IMR-90 (cell line): ENCODE results near the gene KCNK4.

ENCODE experiments used
- MXI1 ChIP-seq: IDR thresholded peaks from 2 replicates; pipeline ENCODE4 v1.6.1; 2012; ENCODE audit warnings: low read depth, mild to moderate bottlenecking, low read length, moderate library complexity, borderline replicate concordance
- POLR2A ChIP-seq: IDR thresholded peaks from 2 replicates; pipeline ENCODE4 v1.6.1; 2012; ENCODE audit warnings: mild to moderate bottlenecking, low read depth, low read length
- RAD21 ChIP-seq: IDR thresholded peaks from 2 replicates; pipeline ENCODE4 v1.6.1; 2012; ENCODE audit warnings: low read length, improper control_type of control experiment
- RCOR1 ChIP-seq: IDR thresholded peaks from 2 replicates; pipeline ENCODE4 v1.6.1; 2012; ENCODE audit warnings: mild to moderate bottlenecking, low read length, improper control_type of control experiment; ENCODE audit not compliant: insufficient replicate concordance
- RFX5 ChIP-seq: IDR thresholded peaks from 2 replicates; pipeline ENCODE4 v1.8.0; 2012; ENCODE audit warnings: low read depth, mild to moderate bottlenecking, low read length, moderate library complexity
- SMC3 ChIP-seq: fragments of 150-350 bp; IDR thresholded peaks from 2 replicates; pipeline ENCODE4 v1.6.1; 2016; ENCODE audit warnings: low read depth, mild to moderate bottlenecking, antibody characterized with exemption, low read length, moderate library complexity
- TF ChIP-seq, protein P1 (sequence below): conservative IDR thresholded peaks from 2 replicates; pipeline ENCODE4 v1.5.1; 2012; ENCODE audit warnings: mild to moderate bottlenecking, low read depth, low read length, improper control_type of control experiment
- TF ChIP-seq, protein P2 (sequence below): fragments of 150-350 bp; IDR thresholded peaks from 2 replicates; pipeline ENCODE4 v1.6.1; 2017; ENCODE audit warnings: mild to moderate bottlenecking, antibody characterized with exemption, low read length, low read depth

DNA sequence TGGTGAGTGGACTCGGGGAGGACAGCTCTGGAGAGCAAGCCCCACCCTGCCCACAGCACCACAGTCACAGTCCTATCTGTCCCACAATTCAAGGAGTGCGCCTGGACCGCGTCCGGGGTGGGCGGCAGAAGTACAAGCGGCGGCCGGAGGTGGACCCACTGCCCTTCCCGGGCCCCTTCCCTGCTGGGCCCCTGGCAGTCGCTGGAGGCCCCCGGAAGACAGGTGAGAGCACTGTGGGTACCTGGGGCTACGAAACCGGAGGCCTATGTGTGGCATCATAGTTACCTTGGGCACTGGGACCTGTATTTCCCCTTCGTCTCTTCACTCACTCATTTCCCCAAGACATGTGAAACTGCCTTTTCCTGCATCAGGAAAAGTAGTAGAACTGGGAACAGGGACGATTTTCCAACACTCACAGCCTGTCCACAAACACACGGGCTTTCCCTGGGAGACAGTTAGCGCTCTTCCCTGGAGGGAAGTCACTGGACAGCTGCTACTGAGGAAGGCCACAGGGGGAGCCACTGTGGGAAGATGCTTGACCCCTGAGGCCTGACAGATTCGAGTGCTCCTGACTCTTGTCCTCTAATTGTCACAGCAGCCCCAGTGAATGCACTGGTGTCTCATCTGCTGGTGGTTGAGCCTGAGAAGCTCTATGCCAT, 23.2 kb downstream of the KCNK4 start:
- TF ChIP-seq, protein P1, sequence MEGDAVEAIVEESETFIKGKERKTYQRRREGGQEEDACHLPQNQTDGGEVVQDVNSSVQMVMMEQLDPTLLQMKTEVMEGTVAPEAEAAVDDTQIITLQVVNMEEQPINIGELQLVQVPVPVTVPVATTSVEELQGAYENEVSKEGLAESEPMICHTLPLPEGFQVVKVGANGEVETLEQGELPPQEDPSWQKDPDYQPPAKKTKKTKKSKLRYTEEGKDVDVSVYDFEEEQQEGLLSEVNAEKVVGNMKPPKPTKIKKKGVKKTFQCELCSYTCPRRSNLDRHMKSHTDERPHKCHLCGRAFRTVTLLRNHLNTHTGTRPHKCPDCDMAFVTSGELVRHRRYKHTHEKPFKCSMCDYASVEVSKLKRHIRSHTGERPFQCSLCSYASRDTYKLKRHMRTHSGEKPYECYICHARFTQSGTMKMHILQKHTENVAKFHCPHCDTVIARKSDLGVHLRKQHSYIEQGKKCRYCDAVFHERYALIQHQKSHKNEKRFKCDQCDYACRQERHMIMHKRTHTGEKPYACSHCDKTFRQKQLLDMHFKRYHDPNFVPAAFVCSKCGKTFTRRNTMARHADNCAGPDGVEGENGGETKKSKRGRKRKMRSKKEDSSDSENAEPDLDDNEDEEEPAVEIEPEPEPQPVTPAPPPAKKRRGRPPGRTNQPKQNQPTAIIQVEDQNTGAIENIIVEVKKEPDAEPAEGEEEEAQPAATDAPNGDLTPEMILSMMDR, result peak; percentile 27; the same call in 1 of the 2 replicates
- no peak for TF ChIP-seq SMC3
- no peak for TF ChIP-seq RCOR1
- TF ChIP-seq, protein P2, sequence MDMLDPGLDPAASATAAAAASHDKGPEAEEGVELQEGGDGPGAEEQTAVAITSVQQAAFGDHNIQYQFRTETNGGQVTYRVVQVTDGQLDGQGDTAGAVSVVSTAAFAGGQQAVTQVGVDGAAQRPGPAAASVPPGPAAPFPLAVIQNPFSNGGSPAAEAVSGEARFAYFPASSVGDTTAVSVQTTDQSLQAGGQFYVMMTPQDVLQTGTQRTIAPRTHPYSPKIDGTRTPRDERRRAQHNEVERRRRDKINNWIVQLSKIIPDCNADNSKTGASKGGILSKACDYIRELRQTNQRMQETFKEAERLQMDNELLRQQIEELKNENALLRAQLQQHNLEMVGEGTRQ, result no peak
- TF ChIP-seq RAD21, result 0 out of 2 replicates have a peak, but pooled peaks have one; percentile 9
- no peak for TF ChIP-seq RFX5
- no peak for TF ChIP-seq MXI1
- TF ChIP-seq POLR2A, result no peak
